GM12872 (cell line): ENCODE results near the gene KATNB1.

Experiments used
- TF ChIP-seq, protein P1 (sequence below): IDR thresholded peaks from 3 replicates; pipeline ENCODE4 v1.5.1; 2011; ENCODE audit warnings: low read depth, mild to moderate bottlenecking, low read length, moderate library complexity; ENCODE audit not compliant: insufficient read depth

The KATNB1 gene

DNA sequence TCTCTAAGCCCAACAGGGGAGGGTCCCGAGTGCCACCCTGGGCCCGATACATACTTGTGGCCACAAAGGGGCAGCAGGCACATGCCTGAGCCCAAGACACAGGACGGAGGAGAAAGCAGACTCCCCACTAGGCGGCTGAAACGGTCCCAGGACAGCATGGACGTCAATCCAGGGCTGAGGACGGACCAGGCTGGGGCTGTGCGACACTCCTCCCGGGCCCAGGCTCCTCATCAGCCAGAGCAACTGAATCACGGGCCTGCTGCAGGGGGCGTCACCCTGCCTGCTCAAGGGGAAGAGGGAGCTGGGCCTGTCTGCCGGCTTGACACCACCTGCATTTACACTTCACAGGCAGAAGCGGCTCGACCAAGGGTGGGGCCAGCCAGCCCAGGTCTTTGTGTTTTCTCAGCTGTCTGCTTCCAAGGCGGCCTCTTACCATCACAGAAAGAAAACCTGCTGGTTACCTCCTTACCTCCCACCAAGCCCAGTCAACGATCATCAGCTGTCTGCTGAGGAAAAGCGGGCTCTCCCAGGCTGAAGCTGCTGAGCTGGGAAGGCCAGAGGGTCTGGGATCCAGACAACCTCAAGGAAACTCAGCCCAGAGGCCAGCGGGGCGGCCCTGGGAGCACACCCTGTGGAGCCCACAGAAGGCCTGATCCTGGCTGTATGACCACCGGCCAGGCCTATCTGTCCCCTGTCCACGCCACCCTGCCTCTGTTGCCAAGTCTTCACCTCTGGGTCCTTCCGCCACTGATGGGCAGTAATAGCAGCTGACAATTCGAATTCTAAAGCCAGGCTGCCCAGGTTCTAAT lies 40.3 kb downstream of the KATNB1 start:
- TF ChIP-seq, protein P1, sequence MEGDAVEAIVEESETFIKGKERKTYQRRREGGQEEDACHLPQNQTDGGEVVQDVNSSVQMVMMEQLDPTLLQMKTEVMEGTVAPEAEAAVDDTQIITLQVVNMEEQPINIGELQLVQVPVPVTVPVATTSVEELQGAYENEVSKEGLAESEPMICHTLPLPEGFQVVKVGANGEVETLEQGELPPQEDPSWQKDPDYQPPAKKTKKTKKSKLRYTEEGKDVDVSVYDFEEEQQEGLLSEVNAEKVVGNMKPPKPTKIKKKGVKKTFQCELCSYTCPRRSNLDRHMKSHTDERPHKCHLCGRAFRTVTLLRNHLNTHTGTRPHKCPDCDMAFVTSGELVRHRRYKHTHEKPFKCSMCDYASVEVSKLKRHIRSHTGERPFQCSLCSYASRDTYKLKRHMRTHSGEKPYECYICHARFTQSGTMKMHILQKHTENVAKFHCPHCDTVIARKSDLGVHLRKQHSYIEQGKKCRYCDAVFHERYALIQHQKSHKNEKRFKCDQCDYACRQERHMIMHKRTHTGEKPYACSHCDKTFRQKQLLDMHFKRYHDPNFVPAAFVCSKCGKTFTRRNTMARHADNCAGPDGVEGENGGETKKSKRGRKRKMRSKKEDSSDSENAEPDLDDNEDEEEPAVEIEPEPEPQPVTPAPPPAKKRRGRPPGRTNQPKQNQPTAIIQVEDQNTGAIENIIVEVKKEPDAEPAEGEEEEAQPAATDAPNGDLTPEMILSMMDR: peak; percentile 39; the same call in 2 of the 3 replicates

DNA sequence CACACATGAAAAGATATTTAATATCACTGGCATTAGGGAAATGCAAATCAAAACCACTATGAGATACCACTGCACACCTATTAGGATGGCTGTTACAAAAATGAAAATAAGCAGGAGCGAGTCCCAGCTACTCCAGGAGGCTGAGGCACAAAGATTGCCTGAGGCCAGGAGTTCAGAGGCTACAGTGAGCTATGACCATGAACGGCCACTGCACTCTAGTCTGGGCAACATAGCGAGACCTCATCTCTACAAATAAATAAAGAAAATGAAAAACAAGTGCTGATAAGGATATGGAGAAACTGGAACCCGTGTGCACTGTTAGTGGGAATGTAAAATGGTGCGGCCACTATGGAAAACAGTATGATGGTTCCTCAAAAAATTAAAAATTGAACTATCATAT lies 43.1 kb downstream of the KATNB1 start:
- TF ChIP-seq, protein P1: no peak

DNA sequence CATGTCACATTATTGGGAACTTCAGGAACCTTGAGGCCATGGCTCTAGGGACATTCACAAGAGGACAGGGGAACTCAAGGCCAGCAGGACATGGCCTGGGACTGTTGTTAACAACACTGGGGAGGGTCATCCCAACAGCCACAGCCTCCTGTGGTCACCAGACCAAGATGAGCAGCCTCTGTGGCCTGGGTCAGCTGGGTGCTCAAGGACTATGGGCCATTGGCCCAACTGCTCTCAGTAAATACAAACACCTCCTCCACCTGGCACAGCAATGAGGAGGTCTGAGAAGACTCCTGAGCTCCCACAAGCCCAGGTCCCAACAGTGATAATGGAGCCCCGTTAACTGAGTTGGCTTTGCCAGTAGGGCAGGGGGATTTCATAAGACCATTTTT lies 45.8 kb downstream of the KATNB1 start:
- TF ChIP-seq, protein P1: no peak

DNA sequence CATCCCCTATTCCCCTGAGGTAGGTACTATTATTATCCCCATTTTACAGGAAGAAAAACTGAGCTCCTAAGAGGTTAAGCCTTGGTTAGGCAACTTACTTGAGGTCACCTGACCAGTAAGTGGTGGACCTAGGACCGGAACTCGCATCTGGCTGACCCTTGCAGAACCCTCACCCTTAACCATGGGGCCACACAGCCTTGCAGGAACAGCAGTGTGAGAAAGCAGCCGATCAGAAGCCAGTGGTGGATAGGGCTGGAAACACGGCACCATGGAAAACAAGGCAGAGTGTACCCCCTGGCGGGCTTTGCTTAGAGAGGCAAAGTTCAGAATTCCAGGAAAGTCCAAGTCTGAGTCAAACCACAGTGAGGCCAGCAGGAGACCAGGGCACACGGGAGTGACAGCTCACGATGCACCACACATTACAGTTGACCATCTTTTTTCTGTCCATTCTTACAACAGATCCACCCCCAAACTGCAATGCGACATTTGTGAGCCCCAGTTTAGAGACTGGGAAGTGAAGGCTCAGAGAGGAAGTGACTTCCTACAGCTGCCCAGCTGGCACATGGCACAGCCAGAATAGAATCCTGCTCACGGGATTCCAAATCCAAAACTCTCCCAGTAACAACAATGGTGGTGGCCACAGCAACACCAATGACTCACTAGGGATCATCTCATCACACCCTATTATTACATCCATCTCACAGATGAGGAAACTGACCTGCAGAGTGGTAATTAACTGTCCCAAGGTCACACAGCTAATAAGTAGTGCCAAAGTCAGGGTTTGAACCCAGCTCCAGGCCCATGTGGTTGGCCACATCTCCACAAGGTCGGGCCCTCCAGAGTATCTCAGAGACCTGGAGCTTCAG lies 46.4 kb downstream of the KATNB1 start:
- TF ChIP-seq, protein P1: no peak

DNA sequence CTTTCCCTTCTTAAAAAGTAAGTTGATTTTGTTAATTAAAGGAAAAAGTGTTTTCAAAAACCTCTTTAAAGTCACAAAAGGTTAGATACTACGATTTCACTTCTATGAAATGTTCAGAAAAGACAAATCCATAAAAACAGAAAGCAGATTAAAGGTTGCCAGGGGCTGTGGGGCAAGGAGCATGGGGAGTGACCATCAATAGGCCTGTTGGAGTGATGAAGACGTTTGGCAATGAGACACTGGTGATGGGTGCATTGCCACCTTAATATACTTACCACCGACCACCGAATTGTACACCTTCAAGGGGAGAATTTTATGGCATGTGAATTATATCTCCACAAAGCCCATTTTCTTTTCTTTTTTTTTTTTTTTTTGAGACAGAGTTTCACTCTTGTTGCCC lies 47.5 kb downstream of the KATNB1 start:
- TF ChIP-seq, protein P1: no peak

DNA sequence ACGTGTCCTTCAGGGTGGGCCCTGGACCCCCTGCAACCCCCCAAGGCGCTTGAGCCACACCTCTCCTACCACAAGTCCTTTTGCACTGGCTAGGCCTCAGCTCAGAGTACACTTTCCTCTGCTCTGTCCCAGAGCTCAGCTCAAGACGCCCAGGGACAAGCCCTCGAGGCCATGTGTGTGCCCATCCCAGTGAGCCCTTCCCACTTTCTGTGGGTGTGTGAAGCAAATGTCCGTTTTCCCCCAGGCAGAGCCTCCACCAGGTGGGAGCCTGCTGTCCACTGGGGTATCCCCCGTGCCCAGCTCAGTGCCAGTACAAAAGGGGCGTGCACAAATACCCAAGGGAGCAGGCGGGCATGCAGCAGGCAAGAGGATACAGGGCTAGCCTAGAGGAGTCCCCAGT lies 48.3 kb downstream of the KATNB1 start:
- TF ChIP-seq, protein P1: no peak

DNA sequence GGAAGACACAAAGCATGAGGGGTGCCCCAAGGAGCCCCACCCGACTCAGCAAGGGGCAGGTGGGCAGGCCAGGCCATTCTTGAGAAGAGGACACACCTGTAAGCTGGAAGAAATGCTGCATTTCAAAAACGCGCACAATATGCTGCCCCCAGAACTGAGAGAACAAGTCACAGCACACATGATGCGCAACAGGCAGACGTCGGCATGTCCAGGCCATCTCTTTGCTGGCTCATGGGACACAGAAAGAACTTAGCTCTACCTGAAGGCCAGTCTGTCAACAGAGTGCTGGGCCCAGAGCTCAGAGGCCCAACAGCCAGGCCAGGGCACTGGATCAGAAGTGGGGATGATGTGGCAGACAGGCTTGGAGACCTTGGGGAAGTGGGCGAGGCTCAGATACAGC lies 48.8 kb downstream of the KATNB1 start:
- TF ChIP-seq, protein P1: no peak
